Type B pancreatic cell (in vitro differentiated cells): ENCODE data around the gene STRADA. TPM values are rescaled to one million over a fixed set of nuclear protein-coding genes. Genes with fewer than 3 reads are reported as not detected.

Experiments
- DNase-seq: peaks from one replicate; pipeline ENCODE4 v3.0.0; 2021; ENCODE audit warnings: mixed read lengths; ENCODE audit not compliant: unreplicated experiment; ENCODE audit errors: extremely low spot score
- H3K27ac Mint-ChIP-seq: 2 replicates; pipeline ENCODE4 v1.8.0; 2021; ENCODE audit warnings: mild to moderate bottlenecking, mixed read lengths
- H3K27me3 Mint-ChIP-seq: 2 replicates; pipeline ENCODE4 v1.8.0; 2021; ENCODE audit warnings: mixed read lengths
- H3K36me3 Mint-ChIP-seq: 2 replicates; pipeline ENCODE4 v1.8.0; 2021; ENCODE audit warnings: mixed read lengths
- H3K4me1 Mint-ChIP-seq: one replicate; pipeline ENCODE4 v1.8.0; 2021; ENCODE audit warnings: mixed read lengths; ENCODE audit not compliant: unreplicated experiment
- H3K4me3 Mint-ChIP-seq: 2 replicates; pipeline ENCODE4 v1.8.0; 2021; ENCODE audit warnings: mild to moderate bottlenecking, mixed read lengths
- H3K9me3 Mint-ChIP-seq: 2 replicates; pipeline ENCODE4 v1.8.0; 2021; ENCODE audit warnings: mixed read lengths
- total RNA-seq: library from RNA; stranded (reverse); gene quantifications from 2 replicates; pipeline ENCODE4 v1.2.1, GENCODE V29; 2021; ENCODE audit warnings: low replicate concordance
- TF ChIP-seq, protein P1 (sequence below): fragments of 200-600 bp; sonication (generic); conservative IDR thresholded peaks from 2 replicates; pipeline ENCODE4 v1.5.0; 2021; ENCODE audit warnings: antibody characterized with exemption, mild to moderate bottlenecking

Gene STRADA
- total RNA-seq, 1 donor from 2014 or later, result 43.9 TPM

GRCh38 chr17:63685578-63685977 lies 56.0 kb downstream of the STRADA start:
- TF ChIP-seq, protein P1, sequence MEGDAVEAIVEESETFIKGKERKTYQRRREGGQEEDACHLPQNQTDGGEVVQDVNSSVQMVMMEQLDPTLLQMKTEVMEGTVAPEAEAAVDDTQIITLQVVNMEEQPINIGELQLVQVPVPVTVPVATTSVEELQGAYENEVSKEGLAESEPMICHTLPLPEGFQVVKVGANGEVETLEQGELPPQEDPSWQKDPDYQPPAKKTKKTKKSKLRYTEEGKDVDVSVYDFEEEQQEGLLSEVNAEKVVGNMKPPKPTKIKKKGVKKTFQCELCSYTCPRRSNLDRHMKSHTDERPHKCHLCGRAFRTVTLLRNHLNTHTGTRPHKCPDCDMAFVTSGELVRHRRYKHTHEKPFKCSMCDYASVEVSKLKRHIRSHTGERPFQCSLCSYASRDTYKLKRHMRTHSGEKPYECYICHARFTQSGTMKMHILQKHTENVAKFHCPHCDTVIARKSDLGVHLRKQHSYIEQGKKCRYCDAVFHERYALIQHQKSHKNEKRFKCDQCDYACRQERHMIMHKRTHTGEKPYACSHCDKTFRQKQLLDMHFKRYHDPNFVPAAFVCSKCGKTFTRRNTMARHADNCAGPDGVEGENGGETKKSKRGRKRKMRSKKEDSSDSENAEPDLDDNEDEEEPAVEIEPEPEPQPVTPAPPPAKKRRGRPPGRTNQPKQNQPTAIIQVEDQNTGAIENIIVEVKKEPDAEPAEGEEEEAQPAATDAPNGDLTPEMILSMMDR, result no peak
- Mint-ChIP-seq H3K36me3 (peaks cover 19% of the 10 kb centered on the region), H3K4me3 (no peak overlapping the region), H3K9me3 (no peaks in the 10 kb centered on the region), H3K27ac (no peak overlapping the region), H3K27me3 (no peaks in the 10 kb centered on the region), H3K4me1 (peaks cover 7% of the 10 kb centered on the region)
- DNase-seq, result no peak

GRCh38 chr17:63685041-63685440 lies 56.6 kb downstream of the STRADA start:
- TF ChIP-seq, protein P1, result no peak
- H3K27me3 Mint-ChIP-seq, result no peaks in the 10 kb centered on the region
- H3K27ac Mint-ChIP-seq, result no peak overlapping the region

GRCh38 chr17:63682981-63683380 lies 58.6 kb downstream of the STRADA start:
- no peak overlapping the region for H3K27ac Mint-ChIP-seq
- peaks cover 7% of the 10 kb centered on the region for H3K4me1 Mint-ChIP-seq
- H3K36me3 Mint-ChIP-seq, result peaks cover 25% of the 10 kb centered on the region
- TF ChIP-seq, protein P1, result no peak
- DNase-seq, result no peak
- H3K27me3 Mint-ChIP-seq, result no peaks in the 10 kb centered on the region
- H3K9me3 Mint-ChIP-seq, result no peaks in the 10 kb centered on the region
- no peak overlapping the region for H3K4me3 Mint-ChIP-seq

More at GRCh38 chr17:63685041-63685440, 56.6 kb downstream of the STRADA start:
- Mint-ChIP-seq H3K9me3 (no peaks in the 10 kb centered on the region), H3K4me1 (peaks cover 7% of the 10 kb centered on the region), H3K36me3 (peaks cover 22% of the 10 kb centered on the region), H3K4me3 (no peak overlapping the region)
- no peak for DNase-seq

DNA sequence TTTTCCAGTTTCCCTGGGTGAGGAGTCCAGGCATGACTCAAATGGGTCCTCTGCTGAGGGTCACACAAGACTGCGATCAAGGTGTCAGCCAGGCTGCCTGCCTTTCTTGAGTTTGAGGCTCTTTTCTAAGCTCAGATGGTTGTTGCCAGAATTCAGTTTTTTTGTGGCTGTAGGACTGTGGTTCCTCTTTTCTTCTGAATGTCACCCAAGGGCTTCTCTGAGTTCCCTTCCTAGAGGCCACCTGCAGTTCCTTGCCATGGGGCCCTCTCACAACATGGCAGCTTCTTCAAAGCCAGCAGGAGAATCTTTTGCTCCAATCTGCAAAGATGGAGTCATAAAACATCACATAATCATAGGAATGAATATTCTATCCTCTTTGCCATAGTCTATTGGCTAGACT lies 59.2 kb downstream of the STRADA start:
- no peak overlapping the region for H3K27ac Mint-ChIP-seq
- H3K36me3 Mint-ChIP-seq, result peaks cover 24% of the 10 kb centered on the region
- TF ChIP-seq, protein P1, result no peak
- no peak overlapping the region for H3K4me3 Mint-ChIP-seq
- DNase-seq, result no peak
- peaks cover 7% of the 10 kb centered on the region for H3K4me1 Mint-ChIP-seq
- H3K27me3 Mint-ChIP-seq, result no peaks in the 10 kb centered on the region
- H3K9me3 Mint-ChIP-seq, result no peaks in the 10 kb centered on the region

GRCh38 chr17:63681530-63681929 lies 60.1 kb downstream of the STRADA start:
- no peak for DNase-seq
- Mint-ChIP-seq H3K27me3 (no peaks in the 10 kb centered on the region), H3K9me3 (no peaks in the 10 kb centered on the region), H3K4me3 (no peak overlapping the region), H3K4me1 (peaks cover 8% of the 10 kb centered on the region), H3K27ac (no peak overlapping the region), H3K36me3 (peaks cover 24% of the 10 kb centered on the region)
- TF ChIP-seq, protein P1, result no peak

DNA sequence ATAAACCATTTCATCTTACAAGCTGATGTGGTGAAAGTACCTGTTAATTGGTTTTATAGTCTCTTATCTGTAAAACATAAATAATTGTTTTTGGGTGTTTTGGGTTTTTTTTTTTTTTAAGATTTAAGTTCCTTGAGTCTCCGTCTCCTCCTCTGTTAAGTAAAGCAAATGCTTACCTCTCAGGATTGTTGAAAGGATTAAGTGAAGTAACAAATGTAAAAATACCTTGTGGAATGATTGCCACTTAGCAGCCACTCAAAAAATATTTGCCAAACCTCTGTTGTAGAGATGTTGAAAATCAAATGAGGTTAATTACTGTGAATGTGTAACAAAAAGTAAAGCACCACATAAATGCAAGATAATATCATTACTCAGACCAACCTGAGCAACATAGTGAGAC lies 60.9 kb downstream of the STRADA start:
- DNase-seq, result no peak
- TF ChIP-seq, protein P1, result no peak
- H3K4me1 Mint-ChIP-seq, result peaks cover 16% of the 10 kb centered on the region
- peaks cover 20% of the 10 kb centered on the region for H3K36me3 Mint-ChIP-seq
- H3K9me3 Mint-ChIP-seq, result no peaks in the 10 kb centered on the region
- H3K4me3 Mint-ChIP-seq, result no peak overlapping the region
- H3K27me3 Mint-ChIP-seq, result no peaks in the 10 kb centered on the region
- no peak overlapping the region for H3K27ac Mint-ChIP-seq
